SK-N-MC (cell line): ENCODE measurements around the gene SLC12A3.

Experiments
- DNase-seq: peaks from one replicate; pipeline ENCODE4 v3.0.0-alpha.2; 2011; ENCODE audit warnings: low read depth, low spot score
- H3K27ac ChIP-seq: fragments of 200-600 bp; sonication (generic); 2 replicates; pipeline ENCODE4 v1.5.1; 2016; ENCODE audit warnings: mixed run types
- H3K36me3 ChIP-seq: fragments of 200-600 bp; sonication (generic); 2 replicates; pipeline ENCODE4 v1.6.1; 2017; ENCODE audit warnings: antibody characterized with exemption, low read length, mixed read lengths; ENCODE audit not compliant: insufficient read depth
- H3K4me3 ChIP-seq: fragments of 200-600 bp; sonication (generic); 2 replicates; pipeline ENCODE4 v1.5.1; 2016
- H3K9ac ChIP-seq: fragments of 200-600 bp; sonication (generic); 2 replicates; pipeline ENCODE4 v1.8.0; 2017; ENCODE audit warnings: mixed run types, mixed read lengths; ENCODE audit not compliant: insufficient read length
- H3K9me3 ChIP-seq: fragments of 200-600 bp; sonication (generic); 2 replicates; pipeline ENCODE4 v1.6.1; 2017; ENCODE audit warnings: low read depth, mild to moderate bottlenecking, antibody characterized with exemption, low read length, moderate library complexity, mixed read lengths
- EZH2 ChIP-seq: fragments of 200-600 bp; sonication (generic); IDR thresholded peaks from one replicate; pipeline ENCODE4 v1.6.1; 2017; ENCODE audit warnings: antibody characterized with exemption
- FOXP2 ChIP-seq: optimal IDR thresholded peaks from 2 replicates; pipeline ENCODE3; 2011; ENCODE audit warnings: mild to moderate bottlenecking, moderate library complexity; ENCODE audit not compliant: insufficient read depth; ENCODE audit errors: extremely low read length, control extremely low read depth
- POLR2AphosphoS5 ChIP-seq: IDR thresholded peaks from 2 replicates; pipeline ENCODE4 v1.6.1; 2012; ENCODE audit warnings: mild to moderate bottlenecking, low read depth, low read length, borderline replicate concordance

Gene SLC12A3

GRCh38 chr16:56912746-56913708 is 48.0 kb downstream of the SLC12A3 start:
- Histone ChIP-seq H3K9me3 (no peaks in the 10 kb centered on the region), H3K4me3 (no peak overlapping the region), H3K9ac (no peak overlapping the region), H3K36me3 (no peaks in the 10 kb centered on the region), H3K27ac (no peak overlapping the region)
- no peak for DNase-seq
- no peak for TF ChIP-seq EZH2
- no peak for TF ChIP-seq POLR2AphosphoS5
- TF ChIP-seq FOXP2 = no peak

GRCh38 chr16:56914896-56915295 is 49.9 kb downstream of the SLC12A3 start:
- TF ChIP-seq FOXP2 = no peak
- TF ChIP-seq POLR2AphosphoS5 = no peak
- no peak overlapping the region for H3K9ac ChIP-seq
- no peak overlapping the region for H3K4me3 ChIP-seq
- no peaks in the 10 kb centered on the region for H3K36me3 ChIP-seq
- no peak overlapping the region for H3K27ac ChIP-seq
- H3K9me3 ChIP-seq = no peaks in the 10 kb centered on the region
- DNase-seq = no peak

GRCh38 chr16:56915336-56916119 is 50.5 kb downstream of the SLC12A3 start:
- no peak overlapping the region for H3K27ac ChIP-seq
- no peak overlapping the region for H3K9ac ChIP-seq
- no peak overlapping the region for H3K4me3 ChIP-seq
- TF ChIP-seq POLR2AphosphoS5 = no peak
- H3K36me3 ChIP-seq = no peaks in the 10 kb centered on the region
- DNase-seq = no peak
- H3K9me3 ChIP-seq = no peaks in the 10 kb centered on the region

GRCh38 chr16:56916571-56917403 is 51.8 kb downstream of the SLC12A3 start:
- no peak overlapping the region for H3K9ac ChIP-seq
- no peak overlapping the region for H3K27ac ChIP-seq
- no peak overlapping the region for H3K4me3 ChIP-seq
- TF ChIP-seq FOXP2 (no peak), EZH2 (no peak), POLR2AphosphoS5 (no peak)
- H3K36me3 ChIP-seq = no peaks in the 10 kb centered on the region
- H3K9me3 ChIP-seq = no peaks in the 10 kb centered on the region
- no peak for DNase-seq

GRCh38 chr16:56918467-56919012 is 53.5 kb downstream of the SLC12A3 start:
- Histone ChIP-seq H3K27ac (no peak overlapping the region), H3K9me3 (no peaks in the 10 kb centered on the region), H3K4me3 (no peak overlapping the region), H3K36me3 (no peaks in the 10 kb centered on the region), H3K9ac (no peak overlapping the region)
- TF ChIP-seq FOXP2 (no peak), EZH2 (no peak), POLR2AphosphoS5 (no peak)
- no peak for DNase-seq

- no peak overlapping the region for H3K4me3 ChIP-seq
- DNase-seq = no peak
- no peak overlapping the region for H3K9ac ChIP-seq
- no peaks in the 10 kb centered on the region for H3K36me3 ChIP-seq
- no peaks in the 10 kb centered on the region for H3K9me3 ChIP-seq
- no peak overlapping the region for H3K27ac ChIP-seq
- TF ChIP-seq EZH2 (no peak), POLR2AphosphoS5 (no peak), FOXP2 (no peak)
These were observed 54.2 kb downstream of the SLC12A3 start for GRCh38 chr16:56919099-56919800.

- no peak overlapping the region for H3K27ac ChIP-seq
- no peak overlapping the region for H3K9ac ChIP-seq
- no peaks in the 10 kb centered on the region for H3K9me3 ChIP-seq
- TF ChIP-seq EZH2 (no peak), POLR2AphosphoS5 (no peak), FOXP2 (no peak)
- H3K36me3 ChIP-seq = no peaks in the 10 kb centered on the region
- no peak for DNase-seq
- no peak overlapping the region for H3K4me3 ChIP-seq
These were observed 56.6 kb downstream of the SLC12A3 start for GRCh38 chr16:56921571-56921970.

GRCh38 chr16:56923481-56924091 is 58.6 kb downstream of the SLC12A3 start:
- no peak for DNase-seq
- TF ChIP-seq EZH2 = no peak
- TF ChIP-seq FOXP2 = no peak
- TF ChIP-seq POLR2AphosphoS5 = no peak
- no peak overlapping the region for H3K27ac ChIP-seq
- no peak overlapping the region for H3K4me3 ChIP-seq
- no peaks in the 10 kb centered on the region for H3K9me3 ChIP-seq
- H3K9ac ChIP-seq = no peak overlapping the region
- H3K36me3 ChIP-seq = no peaks in the 10 kb centered on the region
